HepG2 (cell line): ENCODE data around the gene PDGFA. TPM values are rescaled to one million over a fixed set of nuclear protein-coding genes. Genes with fewer than 3 reads are reported as not detected.

ENCODE experiments used
- ATAC-seq: fragments of 200-7000 bp; cut with Tn5 transposase; 3 replicates; pipeline ENCODE4 v1.9.1; 2020; ENCODE audit warnings: mild to moderate bottlenecking, moderate library complexity
- BruUV-seq: library from RNA; stranded (reverse); fragments of 400-500 nt; replicated peaks from 2 replicates; lab custom pipeline; 2021; lab: Mats Ljungman, UMichigan
- CTCF ChIA-PET: fragments of 300-600 bp; formaldehyde crosslinking; extraction: SDS; loops from one replicate; lab custom pipeline; 2021; ENCODE audit warnings: low total read pairs, inconsistent platforms, low intra/inter-chr PET ratio; lab: Yijun Ruan, JAX
- POLR2A ChIA-PET: fragments of 350-600 bp; sonication (Branson Sonifier 250); formaldehyde crosslinking; loops from one replicate; lab custom pipeline; 2020; ENCODE audit warnings: antibody characterized with exemption, inconsistent platforms; lab: Yijun Ruan, JAX
- DNase-seq: peaks from one replicate; pipeline ENCODE4 v3.0.0-alpha.2; 2015; ENCODE audit warnings: low spot score
- FAIRE-seq: peaks from 3 replicates; lab custom pipeline; 2011; peaks lifted over from hg19 to GRCh38; lab: Jason Lieb, UNC
- H2AFZ ChIP-seq: one replicate; pipeline ENCODE4 v1.6.1; 2011; ENCODE audit warnings: low read length, inconsistent platforms
- H3K27ac ChIP-seq: fragments of 300-600 bp; 3 replicates; pipeline ENCODE4 v1.8.0; 2011; ENCODE audit warnings: mixed run types, mild to moderate bottlenecking, mixed read lengths, low read length, inconsistent platforms; ENCODE audit not compliant: insufficient read depth; ENCODE audit errors: extremely low read length
- H3K27me3 ChIP-seq, 2 experiments: fragments of 200-600 bp in 1 of 2; 2 replicates in 1 of 2; 3 replicates in 1 of 2; pipeline versions ENCODE4 v1.6.0 to v1.8.0; 2011; ENCODE audit warnings: low read length in 2 of 2, mild to moderate bottlenecking in 2 of 2, moderate library complexity in 2 of 2, inconsistent platforms in 1 of 2; ENCODE audit not compliant: insufficient read depth in 2 of 2, control insufficient read depth in 1 of 2
- H3K36me3 ChIP-seq, 2 experiments: fragments of 200-600 bp in 1 of 2; replicated peaks in 1 of 2; 2 replicates in 1 of 2; 3 replicates in 1 of 2; pipeline versions ENCODE4 v1.5.1 to v1.8.0; 2011; ENCODE audit warnings: low read length in 2 of 2, inconsistent platforms in 1 of 2; ENCODE audit not compliant: insufficient read depth in 2 of 2, control insufficient read depth in 1 of 2
- H3K4me1 ChIP-seq: 2 replicates; pipeline ENCODE4 v1.5.1; 2012; ENCODE audit warnings: low read length, inconsistent platforms; ENCODE audit not compliant: insufficient read depth
- H3K4me2 ChIP-seq: 2 replicates; pipeline ENCODE4 v1.6.0; 2011; ENCODE audit warnings: low read depth, low read length, inconsistent platforms
- H3K4me3 ChIP-seq, 3 experiments: fragments of 200-600 bp in 1 of 3; sonication (generic), shearing (Covaris generic) in 1 of 3; replicated peaks in 1 of 3; 2 replicates each; pipeline ENCODE4 v1.5.1; 2011 to 2016; ENCODE audit warnings: low read length in 3 of 3, inconsistent platforms in 2 of 3, low read depth in 2 of 3, mild to moderate bottlenecking in 2 of 3, control low read depth in 1 of 3, mixed read lengths in 1 of 3; ENCODE audit not compliant: insufficient read depth in 1 of 3
- H3K79me2 ChIP-seq: one replicate; pipeline ENCODE4 v1.6.1; 2011; ENCODE audit warnings: low read length, inconsistent platforms; ENCODE audit not compliant: insufficient read depth
- H3K9ac ChIP-seq: 2 replicates; pipeline ENCODE4 v1.6.0; 2011; ENCODE audit warnings: mild to moderate bottlenecking, low read depth, low read length, inconsistent platforms; ENCODE audit not compliant: insufficient read depth
- H3K9me3 ChIP-seq: 2 replicates; pipeline ENCODE4 v1.5.1; 2012; ENCODE audit warnings: mild to moderate bottlenecking, low read length
- H4K20me1 ChIP-seq: 2 replicates; pipeline ENCODE4 v1.6.0; 2011; ENCODE audit warnings: inconsistent platforms, mild to moderate bottlenecking, low read length, moderate library complexity; ENCODE audit not compliant: insufficient read depth
- ARID2 ChIP-seq: sonication (generic); formaldehyde crosslinking; IDR thresholded peaks from 2 replicates; pipeline ENCODE4 v1.8.1; 2022; ENCODE audit warnings: mild to moderate bottlenecking, missing genetic modification reagents, borderline replicate concordance
- BCLAF1 ChIP-seq: fragments of 450-650 bp; IDR thresholded peaks from 2 replicates; pipeline ENCODE4 v1.6.1; 2017; ENCODE audit warnings: mild to moderate bottlenecking
- CCDC6 ChIP-seq: sonication (generic); formaldehyde crosslinking; IDR thresholded peaks from 2 replicates; pipeline ENCODE4 v1.8.1; 2022; ENCODE audit warnings: mild to moderate bottlenecking, missing genetic modification reagents, moderate library complexity
- HOXD1 ChIP-seq: sonication (generic); formaldehyde crosslinking; IDR thresholded peaks from 2 replicates; pipeline ENCODE4 v1.5.0; 2020; ENCODE audit warnings: missing genetic modification reagents
- MIER3 ChIP-seq: IDR thresholded peaks from 2 replicates; pipeline ENCODE4 v1.6.1; 2016; ENCODE audit warnings: missing compliant biosample characterization, borderline replicate concordance
- RAD21 ChIP-seq: fragments of 450-650 bp; formaldehyde crosslinking; IDR thresholded peaks from 2 replicates; pipeline ENCODE4 v1.5.0; 2020; ENCODE audit warnings: mild to moderate bottlenecking
- SRSF1 ChIP-seq: fragments of 200-400 bp; formaldehyde crosslinking; optimal IDR thresholded peaks from 2 replicates; pipeline ENCODE3; 2017; ENCODE audit warnings: mild to moderate bottlenecking, low read depth, low read length, moderate library complexity
- SRY ChIP-seq: sonication (generic); formaldehyde crosslinking; IDR thresholded peaks from 2 replicates; pipeline ENCODE4 v1.8.0; 2022; ENCODE audit warnings: mild to moderate bottlenecking, missing genetic modification reagents
- ZMYM4 ChIP-seq: sonication (generic); formaldehyde crosslinking; IDR thresholded peaks from 2 replicates; pipeline ENCODE4 v1.8.1; 2023; ENCODE audit warnings: mild to moderate bottlenecking, missing genetic modification reagents
- ZNF10 ChIP-seq: sonication (generic); formaldehyde crosslinking; IDR thresholded peaks from 2 replicates; pipeline ENCODE4 v1.4.0; 2020; ENCODE audit warnings: mild to moderate bottlenecking, low read depth, missing genetic modification reagents, borderline replicate concordance
- ZNF136 ChIP-seq: sonication (generic); formaldehyde crosslinking; IDR thresholded peaks from 2 replicates; pipeline ENCODE4 v1.8.1; 2022; ENCODE audit warnings: low read depth, mild to moderate bottlenecking, moderate library complexity, missing genetic modification reagents
- ZNF431 ChIP-seq: sonication (generic); formaldehyde crosslinking; IDR thresholded peaks from 2 replicates; pipeline ENCODE4 v1.9.0; 2022; ENCODE audit warnings: missing genetic modification reagents, low read depth, mild to moderate bottlenecking, borderline replicate concordance
- ZNF777 ChIP-seq: sonication (generic); formaldehyde crosslinking; IDR thresholded peaks from 2 replicates; pipeline ENCODE4 v1.4.0; 2020; ENCODE audit warnings: missing genetic modification reagents
- ZNF83 ChIP-seq: sonication (generic); formaldehyde crosslinking; IDR thresholded peaks from 2 replicates; pipeline ENCODE4 v1.4.0; 2020; ENCODE audit warnings: missing genetic modification reagents, mild to moderate bottlenecking, borderline replicate concordance
- WGBS: methylation state at CpG from one replicate; pipeline ENCODE4 v1.1.6; 2017; ENCODE audit warnings: low lambda C conversion rate; 5-methylcytosine and 5-hydroxymethylcytosine counted together
- in situ Hi-C: cut with HindIII; loops from 2 replicates; pipeline ENCODE4 v1.10.0; 2017; ENCODE audit warnings: low pct_unique_long_range_greater_than_20kb; ENCODE audit not compliant: extremely low pct_ligation_motif_present
- intact Hi-C: fragments of 100-400 bp; cut with micrococcal nuclease; formaldehyde crosslinking; loops from one replicate; pipeline ENCODE4 v1.10.0; 2022; ENCODE audit not compliant: unreplicated experiment
- polyA plus RNA-seq, 8 experiments: library from polyadenylated mRNA; depleted of rRNA in 3 of 8; stranded (reverse) in 7 of 8; unstranded in 1 of 8; fragments of >200 nt; fragmentation: Illumina TruSeq in 4 of 8; extraction: Trizol in 4 of 8; gene quantifications; 2 replicates each; pipeline versions ENCODE4 v1.2.1 to v1.2.3, GENCODE V29; 2011 to 2016; ENCODE audit warnings: low read depth in 4 of 8, missing spikeins in 1 of 8, mixed read lengths in 1 of 8; ENCODE audit not compliant: insufficient read depth in 1 of 8
- total RNA-seq, 5 experiments: library from RNA; depleted of rRNA; stranded (reverse); fragments of >200 nt; fragmentation: Illumina TruSeq; extraction: Trizol; gene quantifications; 2 replicates each; pipeline ENCODE4 v1.2.3, GENCODE V29; 2016; ENCODE audit warnings: low read depth in 1 of 5

The PDGFA gene
- total and polyA plus RNA-seq, 2 of the 13 experiments (the other 11 are each of a cell fraction or from before 2014, with no cell fraction given) = 1.5 to 3.4 TPM

- no peak for TF ChIP-seq BCLAF1
- peak; percentile 34; the same call in 1 of the 2 replicates for TF ChIP-seq ZNF777 (CRISPR knock-in tag)
- TF ChIP-seq RAD21 = 0 out of 2 replicates have a peak, but pooled peaks have one; percentile 16
- no peak for TF ChIP-seq ZNF83 (CRISPR knock-in tag)
- TF ChIP-seq, all 625 proteins: peak for 7
These were observed at the start of gene PDGFA (continued) for GRCh38 chr7:519484-520390.

DNA sequence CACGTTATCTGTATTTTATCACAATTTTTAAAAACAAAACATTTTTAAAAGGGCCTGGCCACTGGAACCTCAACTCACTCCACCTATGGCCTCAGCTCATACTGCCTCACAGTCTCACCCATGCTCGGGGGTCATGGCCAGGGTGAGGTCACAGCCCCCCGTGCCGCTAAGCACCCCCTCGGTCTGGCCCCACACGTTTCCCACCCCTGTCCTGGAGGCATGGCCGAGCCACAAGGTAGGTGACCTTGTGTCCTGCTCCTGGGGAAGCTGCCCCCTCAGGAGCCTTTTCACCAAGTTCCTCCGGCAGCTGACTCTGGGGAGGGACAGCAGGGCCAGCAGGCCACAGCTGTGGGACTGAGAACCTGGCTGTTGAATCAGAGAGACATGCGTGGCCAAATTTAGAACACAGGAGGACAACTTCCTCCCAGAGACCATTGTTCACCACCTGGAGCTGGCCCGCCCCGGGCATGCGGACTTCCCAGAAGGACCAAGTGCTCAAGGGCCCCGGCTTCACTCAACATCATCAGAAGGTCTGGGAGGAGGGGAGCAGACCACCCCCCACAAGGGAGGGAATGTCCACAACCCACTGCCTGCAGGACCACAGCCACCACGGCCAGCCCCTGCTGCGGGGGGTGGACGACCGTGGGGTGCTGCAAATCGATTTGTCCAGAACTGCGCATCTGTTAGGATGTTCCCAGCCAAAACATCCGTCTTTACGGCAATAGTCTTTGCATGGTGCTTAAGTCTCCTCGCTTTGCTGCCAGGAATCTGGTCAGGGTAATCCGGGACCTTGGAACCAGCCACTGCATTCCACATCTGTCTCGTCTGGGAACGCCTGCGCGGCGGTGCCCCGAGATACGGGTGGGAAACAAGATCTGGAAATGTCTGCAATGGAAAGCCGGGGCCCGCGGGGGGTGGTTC lies 48.6 kb upstream of the PDGFA start:
- H3K4me1 ChIP-seq = no peaks in the 10 kb centered on the region
- in situ Hi-C loops = no loop called here
- CTCF ChIA-PET = no interaction called here

More for the DNA sequence above, 48.6 kb upstream of the PDGFA start:
- no peak overlapping the region for H3K27ac ChIP-seq
- no peaks in the 10 kb centered on the region for H3K9me3 ChIP-seq
- intact Hi-C loops = no loop called here
- FAIRE-seq (no peak), ATAC-seq (no peak), DNase-seq (no peak)
- H3K27me3 ChIP-seq = no peaks in the 10 kb centered on the region
- 0 out of 5 replicates have a peak, but pooled peaks cover 0 to 2% of the 10 kb centered on the region in 2 experiments for H3K36me3 ChIP-seq
- POLR2A ChIA-PET = no interaction called here
- BruUV-seq = no TSS peak
- 95% methylated on average over 24 of the region's 33 CpGs for WGBS
- H4K20me1 ChIP-seq = no peaks in the 10 kb centered on the region
- H3K4me3 ChIP-seq = no peak overlapping the region
- TF ChIP-seq ZNF136 (CRISPR knock-in tag) (no peak), MIER3 (CRISPR knock-in tag) (no peak), ZMYM4 (no peak), ZNF10 (CRISPR knock-in tag) (no peak), ARID2 (CRISPR knock-in tag) (no peak), HOXD1 (CRISPR knock-in tag) (no peak), SRY (no peak), SRSF1 (no peak), ZNF431 (CRISPR knock-in tag) (no peak), CCDC6 (CRISPR knock-in tag) (no peak)
- TF ChIP-seq, all 625 proteins: peak for 0
- Histone ChIP-seq H3K79me2 (no peaks in the 10 kb centered on the region), H3K4me2 (no peak overlapping the region), H2AFZ (no peak overlapping the region), H3K9ac (no peak overlapping the region)
